Measurements from ENCODE around the gene GPR132.
A peak's percentile ranks its signal among the peaks of the same experiment; 100 is the strongest.

Gene GPR132

DNA sequence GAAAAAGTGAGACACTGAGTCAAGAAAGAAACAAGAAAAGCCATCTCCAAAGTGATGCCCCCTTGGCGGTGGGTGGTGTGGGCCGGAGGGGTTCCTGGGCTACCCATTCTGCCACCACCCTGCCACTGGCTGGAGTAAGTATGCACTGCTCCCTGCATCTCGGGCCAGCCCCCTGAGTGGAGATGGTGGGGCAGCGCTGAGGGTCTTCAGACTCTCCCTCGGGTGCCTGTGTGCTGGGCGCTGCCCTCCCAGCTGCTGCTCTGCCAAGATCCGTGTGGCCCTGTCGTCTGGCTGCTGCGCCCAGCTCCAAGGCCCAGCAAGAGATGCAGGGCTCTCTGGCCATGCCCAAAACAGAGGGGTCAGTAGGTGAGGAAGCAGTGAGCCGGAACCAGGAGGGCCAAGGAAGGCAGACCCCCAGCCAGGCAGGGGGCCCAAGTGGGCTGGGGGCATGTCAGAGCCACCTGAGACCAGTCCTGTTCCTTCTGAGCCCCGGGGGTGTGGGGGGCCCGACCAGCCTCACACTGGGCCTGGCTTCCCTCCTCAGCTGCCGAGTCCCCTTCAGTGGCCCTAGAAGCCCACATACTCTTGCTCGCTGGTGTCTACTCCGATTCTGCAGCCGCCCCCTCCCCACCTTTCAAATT, 5.2 kb downstream of the GPR132 start:
- DNase-seq: no peak

DNA sequence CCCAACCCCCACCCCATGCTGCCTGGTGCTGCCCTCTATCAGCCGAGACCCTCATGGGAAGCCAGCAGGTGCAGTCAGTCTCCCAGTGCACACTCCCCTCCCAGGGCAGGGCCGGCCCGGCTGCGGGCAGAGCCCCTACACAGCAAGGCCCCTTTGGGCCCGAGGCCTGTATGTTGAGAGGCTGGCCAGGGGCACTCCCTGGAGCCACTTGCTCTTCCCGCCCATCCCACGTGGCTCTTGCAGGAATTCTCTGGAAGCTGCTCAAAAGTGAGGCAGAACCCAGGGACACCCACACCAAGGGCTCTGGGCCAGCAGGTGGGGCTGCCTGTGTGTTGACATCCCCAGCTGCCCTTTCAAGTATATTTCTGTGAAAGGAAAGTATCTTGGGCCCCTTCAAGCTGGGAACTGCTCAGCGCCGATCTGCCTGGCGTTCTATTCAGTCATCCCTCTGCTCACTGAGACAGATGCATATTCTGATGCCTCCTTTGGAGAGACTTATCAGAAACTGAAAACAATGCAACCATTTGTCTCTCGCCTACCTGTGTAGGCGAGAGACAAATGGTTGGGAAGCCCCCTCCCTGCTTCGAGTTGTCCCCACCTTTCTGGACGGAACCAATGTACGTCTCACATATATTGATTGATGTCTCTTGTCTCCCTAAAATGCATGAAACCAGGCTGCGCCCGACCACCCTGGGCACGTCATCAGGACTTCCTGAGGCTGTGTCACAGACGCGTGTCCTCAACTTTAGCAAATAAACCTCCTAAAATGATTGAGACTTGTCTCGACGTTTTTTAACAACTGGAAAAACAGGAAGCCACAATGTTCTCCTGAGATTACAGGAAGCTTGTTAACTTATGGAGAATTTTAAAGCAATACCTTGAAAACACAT, 6.0 kb downstream of the GPR132 start:
- DNase-seq: peak; percentile 43 to 78

DNA sequence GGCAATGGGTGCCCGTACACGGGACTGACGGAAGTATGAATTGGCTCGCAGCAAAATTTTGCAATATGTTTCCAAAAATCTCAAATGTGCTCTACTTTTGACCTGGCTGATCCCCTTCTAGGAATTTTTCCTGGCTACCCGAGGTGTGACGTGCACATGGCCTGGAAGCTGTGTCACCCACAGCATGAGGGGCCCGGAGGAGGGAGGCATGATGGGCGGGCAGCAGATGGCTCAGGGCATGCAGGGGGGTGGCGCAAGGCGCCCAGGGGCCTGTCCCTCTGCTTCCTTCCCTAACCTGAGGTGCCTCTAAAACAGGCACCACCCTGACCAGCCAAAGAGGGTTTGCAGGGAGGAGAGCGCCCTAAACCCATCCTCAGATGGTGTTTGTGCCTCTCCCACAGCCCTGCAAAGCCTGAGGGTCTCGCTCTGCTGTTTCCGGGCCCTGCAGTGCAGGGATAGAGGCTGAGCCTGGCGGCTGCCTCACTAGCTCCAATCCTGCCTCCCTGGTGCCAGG, 6.7 kb downstream of the GPR132 start:
- peak; percentile 41 to 78 for DNase-seq

DNA sequence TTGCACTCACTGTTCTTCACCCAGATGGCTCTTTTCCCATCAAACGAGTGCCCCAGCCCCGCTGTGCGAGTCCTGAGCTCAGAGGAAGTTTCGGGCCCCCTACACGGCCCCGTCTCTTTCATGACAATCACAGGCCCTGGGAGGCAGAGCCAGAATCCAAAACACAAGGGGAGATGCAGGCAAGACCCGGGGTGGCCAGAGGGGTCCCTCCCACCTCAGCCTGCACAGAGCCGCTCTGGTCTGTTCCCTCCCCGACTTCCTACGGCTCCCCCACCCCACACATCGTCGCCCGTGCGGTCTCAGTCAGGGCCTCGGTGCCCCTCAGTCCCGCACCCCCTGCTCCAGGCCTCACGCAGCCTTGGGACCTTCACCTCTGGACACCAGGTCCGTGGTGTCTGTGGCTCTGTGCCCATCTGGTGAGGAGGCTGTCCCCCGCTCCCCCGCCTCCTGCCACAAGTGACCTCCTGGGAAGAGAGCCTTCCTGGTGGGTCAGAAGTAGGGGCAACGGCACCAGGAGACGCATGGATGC, 8.9 kb downstream of the GPR132 start:
- no peak for DNase-seq

DNA sequence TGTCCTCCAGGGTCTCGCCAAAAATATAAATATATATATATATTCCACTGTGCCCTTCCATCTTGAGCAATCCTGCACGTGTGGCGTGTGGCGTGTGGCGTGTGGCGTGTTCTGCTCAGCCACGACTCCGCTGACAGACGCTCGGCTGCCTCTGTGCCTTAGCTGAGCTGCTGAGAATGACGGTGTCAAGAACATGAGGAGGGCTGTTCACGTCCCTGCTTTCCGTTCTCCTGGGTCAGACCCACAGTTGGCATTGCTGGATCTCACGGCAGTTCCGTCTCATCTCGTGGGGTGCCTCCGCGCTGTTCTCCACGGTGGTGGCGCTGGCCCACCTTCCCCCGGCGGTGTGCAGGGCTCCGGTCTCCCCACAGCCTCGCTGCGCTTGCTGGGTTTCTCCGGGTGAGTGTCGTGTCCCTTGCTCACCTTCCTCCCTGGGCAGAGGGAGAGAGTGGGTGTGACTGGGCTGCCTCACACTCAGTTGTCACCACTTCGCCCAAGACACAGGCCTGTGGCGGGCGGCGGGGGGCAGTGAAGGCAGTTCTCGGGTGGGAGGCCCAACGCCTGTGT, 9.4 kb downstream of the GPR132 start:
- no peak for DNase-seq

DNA sequence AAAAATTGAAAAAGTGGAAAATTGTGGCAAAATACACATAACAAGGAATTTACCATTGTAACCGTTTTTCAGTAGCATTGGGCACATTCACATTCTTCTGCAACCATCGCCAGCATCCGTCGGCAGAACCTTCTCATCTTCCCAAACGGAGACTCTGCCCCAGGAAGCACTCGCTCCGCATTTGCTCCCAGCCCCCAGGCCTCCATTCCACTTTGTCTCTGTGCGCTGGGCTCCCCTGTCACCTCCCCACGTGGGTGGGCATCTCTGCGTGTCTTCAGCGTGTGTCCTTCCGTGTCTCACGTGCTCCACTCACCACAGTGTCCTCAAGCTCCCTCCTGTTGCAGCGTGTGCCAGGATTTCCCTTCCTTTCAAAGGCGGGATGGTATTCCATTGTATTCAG, 9.9 kb downstream of the GPR132 start:
- no peak for DNase-seq

DNA sequence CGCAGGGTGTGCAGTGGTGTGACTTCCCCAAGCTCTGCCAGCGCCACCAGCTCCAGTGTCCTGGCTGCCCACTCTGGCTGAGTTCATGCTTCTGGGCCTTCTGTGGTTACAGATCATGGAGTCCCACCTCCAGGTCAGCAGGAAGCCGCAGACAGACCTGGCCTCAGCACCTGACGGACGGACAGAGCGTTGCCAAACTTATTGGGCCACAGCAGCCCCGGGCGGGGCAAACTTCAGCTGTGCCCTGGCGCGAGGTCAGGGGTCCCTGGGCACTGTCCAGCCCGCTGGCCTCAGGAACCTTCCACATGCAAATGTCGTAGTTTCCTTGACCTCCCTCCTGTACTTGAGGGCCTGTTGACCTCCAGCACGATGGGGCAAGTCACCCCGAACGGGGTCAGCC, 11.2 kb downstream of the GPR132 start:
- no peak for DNase-seq

DNA sequence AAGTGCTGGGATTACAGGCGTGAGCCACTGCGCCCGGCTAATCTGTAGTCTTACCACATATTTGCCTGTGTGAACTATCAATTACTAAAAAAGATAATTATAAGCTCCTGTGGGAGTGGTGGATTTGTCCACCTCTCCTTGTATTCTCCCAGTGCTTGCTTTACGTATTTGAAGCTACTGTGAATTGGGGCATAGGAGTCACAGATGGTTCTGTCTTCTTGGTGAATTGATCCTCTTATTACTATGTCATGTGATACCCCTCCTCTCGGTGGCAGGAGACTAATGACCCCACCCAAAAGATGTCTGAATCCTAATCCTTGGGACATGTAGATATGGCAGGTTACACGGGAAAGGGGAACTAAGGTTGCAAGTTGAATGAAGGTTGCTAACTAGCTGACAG, 11.8 kb downstream of the GPR132 start:
- peak; percentile 95 to 98 for DNase-seq

DNA sequence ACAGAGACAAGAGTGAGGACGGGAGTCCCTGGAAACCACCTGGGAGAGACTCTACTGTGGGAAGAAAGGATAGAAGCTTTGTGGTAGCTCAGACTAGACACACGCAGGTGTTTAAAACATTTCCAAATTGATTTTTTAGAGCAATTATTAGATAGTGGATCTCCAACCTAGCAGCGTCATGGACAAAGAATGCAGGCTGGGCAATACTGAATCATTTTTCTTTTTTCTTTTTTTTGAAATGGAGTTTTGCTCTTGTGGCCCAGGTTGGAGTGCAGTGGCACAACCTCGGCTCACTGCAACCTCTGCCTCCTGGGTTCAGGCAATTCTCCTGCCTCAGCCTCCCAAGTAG, 13.1 kb downstream of the GPR132 start:
- no peak for DNase-seq

DNA sequence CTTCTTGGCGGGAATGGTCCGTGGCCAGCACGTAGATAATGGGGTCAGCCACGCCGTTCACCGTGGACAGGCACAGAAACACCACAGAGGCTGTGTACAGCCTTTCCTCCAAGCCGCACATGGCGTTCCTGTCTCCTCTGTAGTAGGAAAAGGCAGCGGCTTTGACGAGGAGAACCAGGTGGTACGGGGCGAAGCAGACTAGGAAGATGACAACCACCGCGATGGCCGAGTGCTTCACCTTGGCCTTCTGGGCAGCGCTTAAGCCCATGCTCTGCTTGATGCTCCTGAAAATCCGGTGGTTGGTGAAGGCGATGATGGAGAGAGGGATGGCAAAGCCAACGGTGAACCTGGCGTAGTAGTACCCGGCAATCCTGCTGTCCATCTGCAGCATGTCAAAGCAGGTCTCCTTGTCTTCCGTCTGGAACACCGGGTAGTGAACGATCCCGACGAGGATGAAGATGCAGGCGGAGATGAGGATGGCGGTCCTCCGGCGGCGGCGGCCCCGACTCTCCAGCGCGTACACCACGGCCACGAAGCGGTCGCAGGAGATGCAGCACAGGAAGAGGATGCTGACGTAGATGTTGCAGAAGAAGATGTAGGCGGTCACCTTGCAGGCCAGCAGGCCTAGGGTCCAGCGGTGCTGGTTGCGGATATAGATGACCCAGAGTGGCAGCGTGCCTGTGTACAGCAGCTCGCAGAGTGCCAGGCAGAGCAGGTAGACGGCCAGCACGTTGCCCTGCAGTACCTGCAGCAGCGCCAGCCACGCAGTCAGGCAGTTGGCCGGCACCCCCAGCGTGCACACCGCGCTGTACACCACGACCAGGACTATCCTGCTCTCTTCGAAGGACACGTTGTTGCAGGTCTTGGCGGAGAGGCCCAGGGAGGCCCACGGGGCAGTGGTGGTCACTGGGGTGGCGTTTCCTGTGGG, 13.8 kb downstream of the GPR132 start:
- DNase-seq: no peak

DNA sequence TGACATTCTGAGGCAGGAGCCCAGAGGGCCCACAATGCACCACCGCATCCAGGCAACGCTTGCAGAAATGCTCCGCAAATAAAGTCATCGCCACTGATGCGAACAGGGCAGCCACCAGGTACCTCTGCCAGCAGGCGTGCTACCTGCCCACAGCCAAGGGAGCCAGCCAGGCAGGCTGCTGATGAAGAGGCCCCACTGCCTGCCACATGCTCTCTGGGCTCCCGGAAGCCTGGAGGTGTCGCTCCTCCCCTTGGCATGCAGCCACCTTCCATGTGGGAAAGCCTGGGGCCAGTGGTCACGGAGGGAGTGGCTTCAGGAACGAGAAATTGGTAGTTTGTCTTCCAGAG, 14.7 kb downstream of the GPR132 start:
- peak; percentile 72 to 82 for DNase-seq

DNA sequence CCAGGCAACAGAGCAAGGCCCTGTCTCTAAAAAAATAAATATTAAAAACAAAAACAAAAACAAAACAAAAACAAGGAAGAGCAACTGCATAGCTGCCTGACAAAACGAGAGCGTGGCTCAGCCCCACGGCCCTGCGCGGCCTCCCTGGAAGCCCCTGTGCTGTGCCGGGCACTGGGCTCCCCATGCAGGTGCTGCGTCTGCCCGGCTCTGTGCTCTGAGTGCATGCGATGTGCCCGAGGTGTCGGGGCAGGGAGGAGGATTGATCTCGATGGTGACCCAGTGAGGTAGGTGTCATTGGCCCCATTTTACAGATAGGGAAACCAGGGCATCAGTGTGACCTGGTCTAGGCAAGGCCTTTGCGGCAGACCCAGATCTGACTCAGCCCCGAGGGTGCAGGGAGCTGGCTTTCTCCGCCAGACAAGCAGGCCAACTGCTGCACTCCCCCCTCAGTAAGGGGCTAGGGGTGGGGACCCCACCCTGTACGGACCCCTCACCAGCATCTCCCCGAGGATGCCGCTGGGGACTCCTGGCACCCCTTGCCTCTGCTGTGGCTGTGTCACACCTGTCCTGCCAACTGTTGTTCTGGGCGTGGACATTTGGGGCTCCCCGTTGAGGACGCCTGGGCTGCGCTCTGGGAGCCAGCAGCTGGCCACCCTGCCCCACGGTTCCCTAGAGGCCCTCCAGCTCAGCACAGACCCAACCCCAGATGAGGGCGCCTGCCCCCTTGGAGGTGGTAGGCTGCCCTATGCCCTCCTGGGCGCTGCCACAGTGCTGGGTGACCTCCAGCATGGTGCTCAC, 15.3 kb downstream of the GPR132 start:
- DNase-seq: peak in 1 of 2 experiments; percentile 40

DNA sequence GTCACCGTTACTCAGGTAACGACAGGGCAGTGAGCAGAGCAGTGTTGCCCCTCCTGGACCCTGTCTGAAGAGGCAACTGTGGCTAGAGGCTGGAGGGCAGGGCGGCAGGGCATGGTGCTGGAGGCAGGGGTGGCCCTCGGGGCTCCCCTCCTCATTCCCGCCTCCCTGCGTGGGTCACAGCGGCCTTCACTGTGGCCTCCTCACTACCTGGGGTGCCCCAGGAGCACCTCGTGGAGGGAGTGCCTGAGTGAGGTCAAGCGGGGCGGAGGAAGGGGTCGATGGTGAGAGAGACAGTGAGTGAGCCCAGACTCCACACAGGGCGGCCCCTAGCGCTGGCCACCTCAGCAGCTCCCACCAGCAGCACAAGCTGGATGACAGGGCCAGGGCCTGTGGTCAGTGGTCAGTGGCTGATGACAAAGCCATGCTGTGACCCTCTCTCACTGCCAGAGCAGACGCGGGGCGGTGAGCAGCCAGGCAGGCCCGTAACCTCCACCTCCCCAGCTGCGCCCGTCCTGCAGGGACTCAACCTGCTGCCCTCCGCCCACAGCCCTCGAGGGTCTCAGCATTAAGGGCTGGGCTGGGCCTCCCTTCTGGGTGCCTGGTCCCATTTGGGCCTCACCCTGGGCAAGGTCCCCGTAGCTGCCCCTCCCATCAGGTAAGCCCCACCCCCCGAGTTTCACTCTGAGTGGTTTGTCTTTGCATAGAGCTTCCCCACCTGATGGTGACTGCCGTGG, 17.8 kb downstream of the GPR132 start:
- DNase-seq: no peak

DNA sequence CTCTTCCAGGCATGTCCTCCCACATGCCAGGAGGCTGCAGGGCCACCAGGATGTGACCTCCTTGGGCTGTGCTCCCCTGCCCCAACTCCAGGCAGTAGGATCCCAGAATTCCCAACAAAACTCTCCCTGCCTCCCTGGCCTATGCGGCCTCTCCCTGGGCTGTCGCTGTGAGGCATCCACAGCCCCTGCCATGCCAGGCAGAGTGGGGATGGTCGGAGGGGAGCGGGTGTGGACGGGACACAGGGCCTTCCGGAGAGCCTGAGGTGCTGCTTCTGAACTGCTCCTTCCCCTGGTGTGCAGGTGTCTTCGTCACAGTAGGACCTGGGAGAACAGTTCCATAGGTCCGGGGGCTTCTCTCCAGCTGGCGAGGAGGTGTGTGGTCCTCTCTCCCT, 18.3 kb downstream of the GPR132 start:
- no peak for DNase-seq

DNA sequence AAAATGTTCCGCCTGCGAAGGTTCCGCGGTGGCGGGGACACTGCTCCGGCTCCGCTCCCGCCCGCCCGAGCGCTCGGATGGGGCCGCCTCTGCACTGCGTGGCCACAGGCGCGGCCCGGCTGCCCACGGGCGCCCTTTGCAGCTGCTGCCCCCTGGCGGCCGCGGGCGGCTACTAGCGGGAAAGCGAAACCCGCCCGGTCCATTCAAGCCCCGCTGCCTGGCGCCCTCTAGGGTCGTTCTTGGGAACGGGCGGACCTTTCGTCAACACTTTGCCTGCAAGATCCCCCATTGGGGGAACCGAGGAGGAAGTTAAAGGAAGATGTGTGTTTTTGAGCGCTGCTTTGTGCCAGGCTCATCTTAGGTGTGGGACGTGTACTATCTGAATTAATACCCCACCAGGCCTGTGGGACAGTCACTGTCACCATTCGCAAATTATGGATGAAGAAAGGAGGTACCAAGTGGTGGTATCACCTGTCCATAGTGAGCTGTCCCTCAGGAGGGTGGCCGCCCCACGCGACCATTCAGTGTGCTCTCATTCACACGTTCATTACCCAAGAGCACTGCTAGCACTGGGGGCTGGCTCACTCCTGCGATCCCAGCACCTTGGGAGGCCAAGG, 19.4 kb downstream of the GPR132 start:
- DNase-seq: peak; percentile 80 to 85

DNA sequence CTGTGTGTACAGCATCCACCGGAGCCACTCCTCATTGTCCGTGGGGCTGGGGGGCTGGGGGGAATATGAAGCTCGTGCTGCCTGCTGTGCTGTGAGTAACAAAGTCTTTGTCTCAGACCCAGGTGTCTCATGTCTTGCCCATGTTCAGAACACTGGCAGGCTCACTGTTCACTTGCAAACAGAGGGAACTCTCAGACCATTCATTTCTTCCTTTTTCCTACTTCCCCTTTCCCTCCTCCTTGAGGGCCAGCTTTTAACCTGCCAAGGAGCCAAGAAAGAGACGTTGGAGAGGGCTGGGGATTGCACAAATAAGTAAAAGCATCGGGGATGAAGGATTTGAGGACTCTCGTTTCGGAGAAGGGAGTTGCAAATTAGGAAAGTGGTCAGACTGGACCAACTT, 21.6 kb downstream of the GPR132 start:
- DNase-seq: no peak

DNA sequence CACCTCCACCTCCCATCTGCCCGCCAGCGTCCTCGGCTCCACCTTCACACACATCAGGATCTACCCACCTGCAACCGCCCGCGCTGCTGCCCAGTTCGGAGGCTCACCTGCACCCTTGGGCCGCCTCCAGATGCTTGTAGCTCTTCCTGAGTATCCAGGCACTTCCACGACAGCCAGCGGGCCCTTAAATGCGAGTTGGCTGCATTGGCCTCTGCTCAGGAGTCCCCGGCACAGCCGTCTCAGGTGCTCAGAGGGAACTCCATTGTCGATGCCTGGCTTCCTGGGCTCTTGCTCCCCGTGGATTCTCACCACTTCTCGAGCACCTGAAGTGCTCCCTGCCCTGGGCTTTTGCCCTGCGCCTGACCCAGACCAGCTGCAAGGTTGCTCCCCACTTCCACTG, 22.4 kb downstream of the GPR132 start:
- no peak for DNase-seq

DNA sequence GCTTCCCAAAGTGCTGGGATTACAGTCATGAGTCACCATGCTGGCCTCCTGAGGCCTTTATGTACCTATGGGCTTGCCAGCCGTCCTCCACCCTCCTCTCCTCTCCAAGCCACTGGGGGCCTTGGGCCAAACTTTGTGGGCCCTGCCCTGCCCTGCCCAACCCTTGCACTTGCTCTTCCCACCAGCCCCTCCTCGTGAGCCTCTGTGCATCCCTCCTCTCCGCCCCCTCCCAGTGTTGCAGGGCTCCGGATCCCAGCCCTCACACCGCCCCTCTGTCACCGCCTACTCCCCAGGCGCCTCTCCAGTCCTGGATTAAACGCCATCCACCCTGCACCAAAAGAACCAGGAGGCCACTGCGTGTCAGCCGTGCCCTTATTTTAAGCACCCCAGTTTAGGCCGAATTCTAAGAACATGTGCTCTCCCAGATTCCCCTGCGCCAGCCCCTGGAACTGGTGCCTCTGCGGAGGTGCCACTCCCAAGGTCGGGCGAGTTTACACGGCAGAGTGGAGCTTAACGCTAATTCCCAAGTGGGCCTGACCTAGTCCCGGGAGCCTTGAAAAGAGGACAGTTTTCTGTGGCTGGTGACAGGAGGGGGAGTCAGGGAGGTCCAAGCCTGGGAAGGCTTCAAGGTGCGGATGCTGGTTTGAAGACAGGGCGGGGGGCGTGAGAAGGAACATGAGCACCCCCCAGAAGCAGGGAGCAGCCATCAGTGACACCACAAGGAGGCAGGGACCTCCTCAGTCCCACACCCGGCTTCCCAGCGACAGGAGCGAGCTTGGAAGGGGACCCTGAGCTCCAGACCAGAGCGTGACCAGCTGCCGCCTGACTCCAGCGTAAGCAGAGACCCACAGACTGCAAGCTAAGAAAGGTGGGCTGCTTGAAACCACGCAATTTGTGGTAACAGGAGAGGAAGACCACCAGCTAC, 23.1 kb downstream of the GPR132 start:
- DNase-seq: peak; percentile 30 to 67

DNA sequence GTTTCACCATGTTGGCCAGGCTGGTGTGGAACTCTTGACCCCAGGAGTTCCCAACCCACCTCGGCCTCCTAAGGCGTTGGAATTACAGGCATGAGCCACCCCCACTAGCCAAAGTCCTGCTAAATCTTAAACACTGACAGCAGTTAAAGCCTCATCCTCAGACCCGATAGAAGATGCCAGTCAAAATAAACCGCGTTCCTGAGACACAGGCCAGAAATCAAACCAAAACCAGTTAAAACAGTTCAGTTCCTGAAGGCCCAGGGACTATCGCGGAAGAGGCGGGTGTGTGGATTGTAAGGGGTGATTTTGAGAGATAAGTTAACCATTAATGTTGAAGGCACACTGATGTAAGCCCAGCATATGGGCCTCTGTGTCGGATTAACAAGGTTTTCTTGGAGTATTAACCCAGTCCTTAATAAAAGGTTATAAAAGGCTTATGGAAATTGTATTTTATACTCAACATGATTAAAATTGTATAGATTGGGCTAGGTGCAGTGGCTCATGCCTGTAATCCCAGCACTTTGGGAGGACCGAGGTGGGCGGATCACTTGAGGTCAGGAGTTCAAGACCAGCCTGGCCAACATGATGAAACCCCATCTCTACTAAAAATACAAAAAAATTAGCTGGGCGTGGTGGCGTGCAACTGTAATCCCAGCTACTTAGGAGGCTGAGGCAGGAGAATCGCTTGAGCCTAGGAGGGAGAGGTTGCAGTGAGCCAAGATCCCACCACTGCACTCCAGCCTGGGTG, 25.6 kb downstream of the GPR132 start:
- DNase-seq: peak in 1 of 2 experiments; percentile 76
